Body of pancreas (tissue), 4 donors: ENCODE data around the gene PDE9A.

Source experiments
- CTCF ChIP-seq, 7 experiments: fragments of 450-650 bp in 4 of 7; fragments of 200-600 bp in 3 of 7; sonication (generic) in 3 of 7; IDR thresholded peaks; one replicate each; pipeline ENCODE4 v1.5.1; 2016 to 2019; ENCODE audit warnings: antibody characterized with exemption in 7 of 7
- POLR2A ChIP-seq, 3 donors: fragments of 450-650 bp; IDR thresholded peaks; one replicate each; pipeline ENCODE4 v1.6.1; 2016; ENCODE audit warnings: antibody characterized with exemption in 3 of 3, mild to moderate bottlenecking in 2 of 3

- TF ChIP-seq CTCF (IDR thresholded peaks at IDR 0.05) (no peak), POLR2A (IDR thresholded peaks at IDR 0.05) (no peak)
Observed at GRCh38 chr21:42733037-42733627, 79.7 kb downstream of the PDE9A start.
